GM12878 (cell line): ENCODE measurements around the gene ENTREP3. TPM values are rescaled to one million over a fixed set of nuclear protein-coding genes. Genes with fewer than 3 reads are reported as not detected.
A peak's percentile ranks its signal among the peaks of the same experiment; 100 is the strongest.

Source experiments
- ATF2 ChIP-seq: IDR thresholded peaks from 2 replicates; pipeline ENCODE4 v1.6.1; 2012; ENCODE audit warnings: low read length, inconsistent platforms
- BACH1 ChIP-seq: fragments of 450-650 bp; IDR thresholded peaks from 2 replicates; pipeline ENCODE4 v1.6.1; 2017; ENCODE audit warnings: mild to moderate bottlenecking, borderline replicate concordance
- BRCA1 ChIP-seq: IDR thresholded peaks from 2 replicates; pipeline ENCODE4 v1.6.1; 2011; ENCODE audit warnings: low read depth, low read length, improper control_type of control experiment
- CHD4 ChIP-seq: fragments of 200-600 bp; sonication (generic); IDR thresholded peaks from 2 replicates; pipeline ENCODE4 v1.6.1; 2016; ENCODE audit warnings: mild to moderate bottlenecking
- IKZF1 ChIP-seq: fragments of 450-650 bp; conservative IDR thresholded peaks from 2 replicates; pipeline ENCODE4 v1.6.1; 2017; ENCODE audit warnings: antibody characterized with exemption, mild to moderate bottlenecking
- KLF5 ChIP-seq: fragments of 450-650 bp; IDR thresholded peaks from 2 replicates; pipeline ENCODE4 v1.6.1; 2014; ENCODE audit warnings: mild to moderate bottlenecking; ENCODE audit not compliant: partially characterized antibody
- MXI1 ChIP-seq: fragments of 150-350 bp; IDR thresholded peaks from 2 replicates; pipeline ENCODE4 v1.6.1; 2011; ENCODE audit warnings: low read depth, mild to moderate bottlenecking, inconsistent platforms, low read length, improper control_type of control experiment
- MYB ChIP-seq: fragments of 150-350 bp; IDR thresholded peaks from 2 replicates; pipeline ENCODE4 v1.6.1; 2014; ENCODE audit warnings: mild to moderate bottlenecking, low read depth, low read length, borderline replicate concordance
- NKRF ChIP-seq: fragments of 450-650 bp; conservative IDR thresholded peaks from 2 replicates; pipeline ENCODE4 v1.6.1; 2017; ENCODE audit warnings: mild to moderate bottlenecking, moderate library complexity
- PAX5 ChIP-seq: IDR thresholded peaks from 2 replicates; pipeline ENCODE4 v1.6.1; 2011; ENCODE audit warnings: low read depth, low read length, borderline replicate concordance
- POLR2AphosphoS2 ChIP-seq: IDR thresholded peaks from 2 replicates; pipeline ENCODE4 v1.6.1; 2011; ENCODE audit warnings: low read depth, mild to moderate bottlenecking, low read length, improper control_type of control experiment, moderate library complexity
- RAD21 ChIP-seq: IDR thresholded peaks from 2 replicates; pipeline ENCODE4 v1.6.1; 2011; ENCODE audit warnings: mild to moderate bottlenecking, low read depth, low read length, moderate library complexity; ENCODE audit not compliant: insufficient read depth
- SMAD5 ChIP-seq: IDR thresholded peaks from 2 replicates; pipeline ENCODE4 v1.6.1; 2016; ENCODE audit warnings: antibody characterized with exemption, low read depth
- SMC3 ChIP-seq: IDR thresholded peaks from 2 replicates; pipeline ENCODE4 v1.6.1; 2011; ENCODE audit warnings: low read length, improper control_type of control experiment, borderline replicate concordance
- STAT1 ChIP-seq: fragments of 450-650 bp; conservative IDR thresholded peaks from 2 replicates; pipeline ENCODE4 v1.6.1; 2014; ENCODE audit warnings: antibody characterized with exemption, mild to moderate bottlenecking
- TCF12 ChIP-seq: IDR thresholded peaks from 2 replicates; pipeline ENCODE4 v1.6.1; 2011; ENCODE audit warnings: low read depth, mild to moderate bottlenecking, low read length
- ZBTB4 ChIP-seq: fragments of 450-650 bp; formaldehyde crosslinking; IDR thresholded peaks from 2 replicates; pipeline ENCODE4 v1.4.0; 2022; ENCODE audit warnings: mild to moderate bottlenecking, moderate library complexity
- ZNF384 ChIP-seq: IDR thresholded peaks from 2 replicates; pipeline ENCODE4 v1.6.1; 2012; ENCODE audit warnings: low read depth, mild to moderate bottlenecking, low read length, improper control_type of control experiment, borderline replicate concordance
- ZSCAN29 ChIP-seq: fragments of 450-650 bp; IDR thresholded peaks from 2 replicates; pipeline ENCODE4 v1.6.1; 2017; ENCODE audit warnings: mild to moderate bottlenecking, moderate library complexity
- polyA plus RNA-seq, 11 experiments: library from polyadenylated mRNA; depleted of rRNA in 4 of 11; unstranded in 6 of 11; stranded (reverse) in 5 of 11; fragments of >200 nt; fragmentation: Nextera tagmentation in 4 of 11; fragmentation: Illumina TruSeq in 1 of 11; extraction: Ambion mirVana in 4 of 11; extraction: Trizol in 1 of 11; gene quantifications; 1 replicate in 1 of 11; 2 replicates in 10 of 11; pipeline versions ENCODE4 v1.2.1 to v1.2.3, GENCODE V29; 2011 to 2016; ENCODE audit warnings: inconsistent platforms in 2 of 11, missing spikeins in 2 of 11, low read depth in 1 of 11
- total RNA-seq, 4 experiments: library from RNA; depleted of rRNA in 3 of 4; stranded (reverse); fragments of >200 nt in 3 of 4; fragmentation: Illumina TruSeq in 1 of 4; extraction: Trizol in 1 of 4; gene quantifications; 2 replicates each; pipeline versions ENCODE4 v1.2.1 to v1.2.3, GENCODE V29; 2013 to 2021
- TF ChIP-seq, protein P1 (sequence below): IDR thresholded peaks from 2 replicates; pipeline ENCODE4 v1.6.1; 2011; ENCODE audit warnings: low read depth, mild to moderate bottlenecking, low read length, moderate library complexity, borderline replicate concordance; ENCODE audit errors: extremely low read depth
- TF ChIP-seq, protein P2 (sequence below): fragments of 450-650 bp; IDR thresholded peaks from 2 replicates; pipeline ENCODE4 v1.6.1; 2016; ENCODE audit warnings: mild to moderate bottlenecking

Gene ENTREP3
- total and polyA plus RNA-seq, 10 of the 15 experiments (the other 5 are each of a cell fraction or from before 2014, with no cell fraction given), result 1.7 to 31.8 (median 3.9) TPM

- TF ChIP-seq POLR2AphosphoS2 (peak; percentile 71; the same call in 1 of the 2 replicates), SMC3 (peak; percentile 94), ZBTB4 (CRISPR knock-in tag) (no peak), STAT1 (0 out of 2 replicates have a peak, but pooled peaks have one; percentile 39), MXI1 (0 out of 2 replicates have a peak, but pooled peaks have one; percentile 65), KLF5 (no peak), ATF2 (no peak), ZNF384 (no peak), SMAD5 (no peak), CHD4 (no peak), PAX5 (peak; percentile 27; the same call in 1 of the 2 replicates), ZSCAN29 (no peak), NKRF (no peak), IKZF1 (peak; percentile 60), MYB (no peak), TCF12 (peak; percentile 33; the same call in 1 of the 2 replicates), RAD21 (peak; percentile 89), BRCA1 (no peak), BACH1 (peak; percentile 80)
- TF ChIP-seq, protein P1, sequence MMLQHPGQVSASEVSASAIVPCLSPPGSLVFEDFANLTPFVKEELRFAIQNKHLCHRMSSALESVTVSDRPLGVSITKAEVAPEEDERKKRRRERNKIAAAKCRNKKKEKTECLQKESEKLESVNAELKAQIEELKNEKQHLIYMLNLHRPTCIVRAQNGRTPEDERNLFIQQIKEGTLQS, result 0 out of 2 replicates have a peak, but pooled peaks have one; percentile 22
- TF ChIP-seq, protein P2, sequence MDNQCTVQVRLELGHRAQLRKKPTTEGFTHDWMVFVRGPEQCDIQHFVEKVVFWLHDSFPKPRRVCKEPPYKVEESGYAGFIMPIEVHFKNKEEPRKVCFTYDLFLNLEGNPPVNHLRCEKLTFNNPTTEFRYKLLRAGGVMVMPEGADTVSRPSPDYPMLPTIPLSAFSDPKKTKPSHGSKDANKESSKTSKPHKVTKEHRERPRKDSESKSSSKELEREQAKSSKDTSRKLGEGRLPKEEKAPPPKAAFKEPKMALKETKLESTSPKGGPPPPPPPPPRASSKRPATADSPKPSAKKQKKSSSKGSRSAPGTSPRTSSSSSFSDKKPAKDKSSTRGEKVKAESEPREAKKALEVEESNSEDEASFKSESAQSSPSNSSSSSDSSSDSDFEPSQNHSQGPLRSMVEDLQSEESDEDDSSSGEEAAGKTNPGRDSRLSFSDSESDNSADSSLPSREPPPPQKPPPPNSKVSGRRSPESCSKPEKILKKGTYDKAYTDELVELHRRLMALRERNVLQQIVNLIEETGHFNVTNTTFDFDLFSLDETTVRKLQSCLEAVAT, result peak; percentile 41; the same call in 1 of the 2 replicates
Observed at GRCh38 chr1:155250633-155251449, 4.4 kb downstream of the ENTREP3 start (continued).
